NT2/D1 (cell line): ENCODE results near the gene RHCG.

Experiments used
- DNase-seq: peaks from one replicate; pipeline ENCODE4 v3.0.0-alpha.2; 2011; ENCODE audit warnings: low read depth, low spot score
- H3K27me3 ChIP-seq: 2 replicates; pipeline ENCODE4 v1.6.0; 2011; ENCODE audit warnings: mild to moderate bottlenecking; ENCODE audit not compliant: insufficient read length, insufficient read depth
- H3K36me3 ChIP-seq: 2 replicates; pipeline ENCODE4 v1.6.1; 2011; ENCODE audit warnings: mild to moderate bottlenecking, low read length, mixed read lengths; ENCODE audit not compliant: insufficient read depth, insufficient read length
- H3K4me1 ChIP-seq: 2 replicates; pipeline ENCODE4 v1.5.1; 2011; ENCODE audit not compliant: insufficient read depth, insufficient read length
- H3K4me3 ChIP-seq: 2 replicates; pipeline ENCODE4 v1.5.1; 2011; ENCODE audit warnings: low read depth; ENCODE audit not compliant: insufficient read length
- H3K9ac ChIP-seq: 2 replicates; pipeline ENCODE4 v1.6.0; 2011; ENCODE audit warnings: low read depth; ENCODE audit not compliant: insufficient read length
- H3K9me3 ChIP-seq: 2 replicates; pipeline ENCODE4 v1.5.1; 2011; ENCODE audit warnings: mild to moderate bottlenecking, low read length; ENCODE audit not compliant: insufficient read depth
- SUZ12 ChIP-seq: IDR thresholded peaks from 2 replicates; pipeline ENCODE4 v1.6.1; 2011; ENCODE audit not compliant: insufficient read length, insufficient read depth; ENCODE audit errors: extremely low read depth
- YY1 ChIP-seq: IDR thresholded peaks from 2 replicates; pipeline ENCODE4 v1.6.1; 2011; ENCODE audit not compliant: insufficient read length, insufficient read depth
- ZNF274 ChIP-seq: IDR thresholded peaks from 2 replicates; pipeline ENCODE4 v1.6.1; 2011; ENCODE audit warnings: mild to moderate bottlenecking, low read depth, low read length

RHCG gene

GRCh38 chr15:89442155-89442554 is 54.2 kb downstream of the RHCG start:
- no peaks in the 10 kb centered on the region for H3K9me3 ChIP-seq
- no peak overlapping the region for H3K9ac ChIP-seq
- no peak overlapping the region for H3K4me3 ChIP-seq
- TF ChIP-seq YY1 = no peak
- TF ChIP-seq ZNF274 = no peak
- TF ChIP-seq SUZ12 = no peak
- no peak for DNase-seq
- no peaks in the 10 kb centered on the region for H3K36me3 ChIP-seq
- peaks cover 83% of the 10 kb centered on the region for H3K27me3 ChIP-seq
- H3K4me1 ChIP-seq = peaks cover 21% of the 10 kb centered on the region

- DNase-seq = no peak
- H3K27me3 ChIP-seq = peaks cover 83% of the 10 kb centered on the region
- H3K36me3 ChIP-seq = no peaks in the 10 kb centered on the region
- no peak overlapping the region for H3K4me3 ChIP-seq
- TF ChIP-seq YY1 = no peak
- no peak for TF ChIP-seq ZNF274
- no peak for TF ChIP-seq SUZ12
- H3K4me1 ChIP-seq = peaks cover 21% of the 10 kb centered on the region
- H3K9me3 ChIP-seq = no peaks in the 10 kb centered on the region
- H3K9ac ChIP-seq = no peak overlapping the region
Measured at GRCh38 chr15:89441295-89441812, 55.0 kb downstream of the RHCG start.

DNA sequence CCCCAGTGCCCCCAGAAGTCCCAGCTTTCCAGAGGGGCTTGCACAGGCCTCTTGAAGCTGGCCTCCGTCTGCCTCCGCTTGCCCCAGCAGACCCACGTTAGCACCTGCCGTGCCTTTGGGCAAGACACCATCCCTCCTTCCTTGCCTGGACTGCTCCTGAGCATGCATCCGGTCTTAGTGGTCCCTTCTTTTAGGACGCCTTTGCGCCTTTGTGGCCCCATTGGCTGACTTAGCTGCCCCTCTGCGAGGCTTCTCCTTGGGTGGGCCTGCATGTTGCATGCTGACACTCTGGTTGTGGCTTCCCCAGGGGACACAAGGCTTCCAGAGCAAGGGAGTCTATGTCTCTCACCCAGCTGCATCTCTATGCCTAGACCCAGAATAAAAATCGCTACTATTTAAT is 56.6 kb downstream of the RHCG start:
- Histone ChIP-seq H3K36me3 (no peaks in the 10 kb centered on the region), H3K9me3 (no peaks in the 10 kb centered on the region), H3K4me1 (peaks cover 26% of the 10 kb centered on the region), H3K4me3 (no peak overlapping the region), H3K27me3 (peaks cover 81% of the 10 kb centered on the region), H3K9ac (no peak overlapping the region)
- DNase-seq = no peak
- TF ChIP-seq YY1 = no peak
- no peak for TF ChIP-seq ZNF274
- TF ChIP-seq SUZ12 = no peak

- Histone ChIP-seq H3K27me3 (peaks cover 73% of the 10 kb centered on the region), H3K4me3 (no peak overlapping the region), H3K9me3 (no peaks in the 10 kb centered on the region), H3K9ac (no peak overlapping the region), H3K4me1 (peaks cover 13% of the 10 kb centered on the region), H3K36me3 (no peaks in the 10 kb centered on the region)
- TF ChIP-seq YY1 (no peak), ZNF274 (no peak), SUZ12 (no peak)
- DNase-seq = no peak
Measured at GRCh38 chr15:89436560-89437311, 59.6 kb downstream of the RHCG start.

DNA sequence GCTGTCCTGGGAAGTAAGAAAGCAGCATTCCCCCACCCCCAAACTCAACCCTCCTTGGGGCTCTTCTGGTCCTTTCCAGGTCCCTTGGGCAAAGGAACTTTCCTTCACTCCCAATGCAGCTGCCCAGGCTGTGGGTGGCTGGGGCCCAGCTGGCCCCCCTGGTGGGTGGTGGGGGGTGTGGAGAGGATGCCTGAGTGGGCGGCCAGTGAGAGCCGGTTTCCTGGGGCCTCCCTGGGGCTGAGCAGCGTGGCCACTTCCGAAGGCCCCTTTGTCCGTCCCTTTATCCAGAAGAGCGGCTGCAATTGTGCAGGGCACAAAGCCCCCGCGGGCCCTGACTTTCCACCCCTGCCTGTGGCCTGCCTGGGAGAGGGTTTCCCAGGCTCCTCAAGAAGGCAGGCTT is 61.0 kb downstream of the RHCG start:
- peaks cover 75% of the 10 kb centered on the region for H3K27me3 ChIP-seq
- peaks cover 9% of the 10 kb centered on the region for H3K4me1 ChIP-seq
- no peaks in the 10 kb centered on the region for H3K9me3 ChIP-seq
- no peak for TF ChIP-seq YY1
- no peak for TF ChIP-seq ZNF274
- TF ChIP-seq SUZ12 = no peak
- no peak overlapping the region for H3K9ac ChIP-seq
- no peak for DNase-seq
- H3K36me3 ChIP-seq = no peaks in the 10 kb centered on the region
- H3K4me3 ChIP-seq = no peak overlapping the region

GRCh38 chr15:89433686-89434085 is 62.7 kb downstream of the RHCG start:
- H3K9me3 ChIP-seq = no peaks in the 10 kb centered on the region
- TF ChIP-seq YY1 = no peak
- no peaks in the 10 kb centered on the region for H3K36me3 ChIP-seq
- peaks cover 9% of the 10 kb centered on the region for H3K4me1 ChIP-seq
- H3K4me3 ChIP-seq = no peak overlapping the region
- no peak overlapping the region for H3K9ac ChIP-seq
- peaks cover 79% of the 10 kb centered on the region for H3K27me3 ChIP-seq
- no peak for DNase-seq

DNA sequence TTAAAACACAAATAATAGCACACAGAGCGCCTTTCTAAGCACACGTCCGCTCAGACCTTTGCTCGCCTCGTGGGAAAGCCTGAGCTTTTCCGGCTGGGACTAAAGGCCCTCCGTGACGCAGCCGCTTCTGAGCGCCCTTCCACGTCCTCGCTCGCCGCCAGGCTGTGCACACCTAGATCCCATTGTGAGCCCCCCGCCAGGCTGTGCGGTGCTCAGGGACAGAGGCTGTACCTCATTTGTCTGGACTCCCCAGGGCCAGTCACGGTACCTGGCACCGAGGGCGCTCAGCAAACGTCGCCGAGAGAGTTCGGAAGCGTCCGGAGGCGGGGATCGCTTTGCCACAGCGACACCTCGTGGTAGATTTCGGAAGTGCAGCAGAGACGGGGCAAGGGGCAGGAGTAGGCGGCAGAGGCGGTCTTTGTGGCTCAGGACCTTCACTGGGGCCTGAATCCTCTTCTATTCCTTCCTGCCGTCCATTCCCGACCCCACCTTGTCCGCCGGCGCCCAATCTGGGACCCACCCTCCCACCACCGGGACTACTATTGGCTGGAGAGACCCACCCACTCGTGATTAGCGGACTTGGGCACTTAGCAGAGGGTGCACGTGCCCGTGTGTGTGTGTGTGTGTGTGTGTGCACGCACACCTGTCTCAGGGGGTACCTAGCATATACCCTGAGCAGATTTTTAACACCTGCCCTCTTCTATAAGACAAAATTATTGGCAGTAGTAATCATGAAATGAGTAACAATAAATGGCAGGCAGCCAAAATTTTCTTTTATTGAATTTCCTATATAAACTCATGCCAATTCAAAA is 65.6 kb downstream of the RHCG start:
- no peaks in the 10 kb centered on the region for H3K36me3 ChIP-seq
- H3K9ac ChIP-seq = peak overlapping the region; percentile 70
- peak; percentile 79 for DNase-seq
- H3K27me3 ChIP-seq = peaks cover 78% of the 10 kb centered on the region
- TF ChIP-seq YY1 (no peak), SUZ12 (peak; percentile 73)
- H3K4me1 ChIP-seq = peaks cover 5% of the 10 kb centered on the region
- H3K9me3 ChIP-seq = no peaks in the 10 kb centered on the region
- H3K4me3 ChIP-seq = peak overlapping the region; percentile 46
